Stomach (tissue), 9 donors: ENCODE data around the gene PAPLN. TPM values are rescaled to one million over a fixed set of nuclear protein-coding genes. Genes with fewer than 3 reads are reported as not detected.

Experiments
- DNase-seq, 2 donors: peaks; one replicate each; pipeline versions ENCODE4 v3.0.0 to v3.0.0-alpha.2; 2013 to 2019
- H3K27ac ChIP-seq, 5 donors: fragments of 200-600 bp in 4 of 5; sonication (generic) in 4 of 5; one replicate each; pipeline ENCODE4 v1.5.1; 2013 to 2019; ENCODE audit warnings: mild to moderate bottlenecking in 1 of 5, moderate library complexity in 1 of 5
- H3K27me3 ChIP-seq, 3 donors: fragments of 200-600 bp; sonication (generic); one replicate each; pipeline ENCODE4 v1.5.1; 2017 to 2019; ENCODE audit warnings: mixed run types in 1 of 3
- H3K36me3 ChIP-seq, 4 donors: fragments of 200-600 bp; sonication (generic); 1 replicate in 3 of 4; 2 replicates in 1 of 4; pipeline ENCODE4 v1.5.1; 2016 to 2019
- H3K4me1 ChIP-seq, 4 donors: fragments of 200-600 bp; sonication (generic); one replicate each; pipeline ENCODE4 v1.5.1; 2016 to 2019
- H3K4me3 ChIP-seq, 4 donors: fragments of 200-600 bp; sonication (generic) in 3 of 4; one replicate each; pipeline ENCODE4 v1.5.1; 2016 to 2019; ENCODE audit warnings: mild to moderate bottlenecking in 1 of 4
- H3K9me3 ChIP-seq, 4 donors: fragments of 200-600 bp; sonication (generic); one replicate each; pipeline ENCODE4 v1.5.1; 2016 to 2019
- CTCF ChIP-seq, 7 experiments: fragments of 450-650 bp in 4 of 7; fragments of 200-600 bp in 3 of 7; sonication (generic) in 3 of 7; IDR thresholded peaks; one replicate each; pipeline ENCODE4 v1.5.1; 2016 to 2019; ENCODE audit warnings: antibody characterized with exemption in 7 of 7, control low read depth in 2 of 7, mild to moderate bottlenecking in 1 of 7
- EP300 ChIP-seq: sonication (generic); formaldehyde crosslinking; IDR thresholded peaks from one replicate; pipeline ENCODE4 v1.6.1; 2017; ENCODE audit warnings: antibody characterized with exemption
- POLR2A ChIP-seq, 4 donors: fragments of 450-650 bp; IDR thresholded peaks; one replicate each; pipeline ENCODE4 v1.6.1; 2016; ENCODE audit warnings: antibody characterized with exemption in 4 of 4, control low read depth in 2 of 4, mild to moderate bottlenecking in 1 of 4, moderate library complexity in 1 of 4
- POLR2AphosphoS5 ChIP-seq, 3 donors: sonication (generic); formaldehyde crosslinking; IDR thresholded peaks; one replicate each; pipeline ENCODE4 v1.6.1; 2016; ENCODE audit warnings: antibody characterized with exemption in 3 of 3
- WGBS, 5 donors: extraction: QIAGEN DNeasy Blood & Tissue Kit in 3 of 5; methylation state at CpG; one replicate each; pipeline versions ENCODE4 v1.1.5 to v1.1.7; 2013 to 2018; 5-methylcytosine and 5-hydroxymethylcytosine counted together
- intact Hi-C: fragments of 100-400 bp; cut with DNase I; formaldehyde crosslinking; loops from one replicate; pipeline ENCODE4 v1.15.1; 2023; ENCODE audit warnings: low total_unique reads
- polyA plus RNA-seq, 3 donors: library from polyadenylated mRNA; stranded (reverse); fragments of 200-250 nt; gene quantifications; one replicate each; pipeline ENCODE4 v1.2.3, GENCODE V29; 2013
- total RNA-seq, 5 donors: library from RNA; depleted of rRNA; stranded (reverse); fragments of >200 nt; gene quantifications; one replicate each; pipeline versions ENCODE4 v1.1.0 to v1.2.3, GENCODE V29; 2014 to 2016
- donor health status: healthy with polysubstance abuse.
- donor health status: Bipolar disorder and iron deficiency.
- donor health status: healthy.

PAPLN gene
- total and polyA plus RNA-seq, 8 donors: 1.1 to 53.1 (median 8.0) TPM

- 96 to 100% (median 100%) methylated on average over 1 of the region's 1 CpG for WGBS, 5 donors
- intact Hi-C loops: no loop called here
- DNase-seq: no peak
- Histone ChIP-seq H3K4me1 (peaks cover 0 to 6% (median 2%) of the 10 kb centered on the region in 4 donors), H3K9me3 (no peaks in the 10 kb centered on the region), H3K27ac (no peak overlapping the region), H3K36me3 (peaks cover 31 to 98% (median 90%) of the 10 kb centered on the region in 4 donors), H3K4me3 (no peak overlapping the region), H3K27me3 (no peaks in the 10 kb centered on the region)
- TF ChIP-seq POLR2A (IDR thresholded peaks at IDR 0.05) (no peak), POLR2AphosphoS5 (IDR thresholded peaks at IDR 0.05) (no peak), CTCF (IDR thresholded peaks at IDR 0.05) (no peak), EP300 (no peak)
Observed at GRCh38 chr14:73217411-73217810, 19.9 kb upstream of the PAPLN start.

- H3K4me1 ChIP-seq: peaks cover 0 to 17% (median 6%) of the 10 kb centered on the region in 4 donors
- TF ChIP-seq POLR2AphosphoS5 (IDR thresholded peaks at IDR 0.05) (no peak), EP300 (no peak), CTCF (IDR thresholded peaks at IDR 0.05) (no peak), POLR2A (IDR thresholded peaks at IDR 0.05) (no peak)
- WGBS, 5 donors: 80 to 98% (median 94%) methylated on average over 4 of the region's 4 CpGs
- intact Hi-C loops: no loop called here
- H3K27me3 ChIP-seq: no peaks in the 10 kb centered on the region
- H3K27ac ChIP-seq: no peak overlapping the region
- H3K9me3 ChIP-seq: no peaks in the 10 kb centered on the region
- H3K36me3 ChIP-seq: peaks cover 31 to 94% (median 76%) of the 10 kb centered on the region in 4 donors
- no peak for DNase-seq
- no peak overlapping the region for H3K4me3 ChIP-seq
Observed at GRCh38 chr14:73220061-73220460, 17.2 kb upstream of the PAPLN start.

- 86 to 95% (median 90%) methylated on average over 5 of the region's 5 CpGs for WGBS, 5 donors
- H3K4me1 ChIP-seq: peaks cover 0 to 17% (median 6%) of the 10 kb centered on the region in 4 donors
- no peaks in the 10 kb centered on the region for H3K27me3 ChIP-seq
- H3K9me3 ChIP-seq: no peaks in the 10 kb centered on the region
- H3K27ac ChIP-seq: no peak overlapping the region
- H3K36me3 ChIP-seq: peaks cover 31 to 94% (median 74%) of the 10 kb centered on the region in 4 donors
- TF ChIP-seq EP300 (no peak), POLR2AphosphoS5 (IDR thresholded peaks at IDR 0.05) (no peak)
- no peak overlapping the region for H3K4me3 ChIP-seq
- intact Hi-C loops: no loop called here
- no peak for DNase-seq
Observed at GRCh38 chr14:73220634-73221033, 16.7 kb upstream of the PAPLN start.

GRCh38 chr14:73221945-73222344, 15.4 kb upstream of the PAPLN start:
- intact Hi-C loops: no loop called here
- no peak for TF ChIP-seq POLR2AphosphoS5 (IDR thresholded peaks at IDR 0.05)
- no peak for TF ChIP-seq EP300
- TF ChIP-seq CTCF (IDR thresholded peaks at IDR 0.05): no peak
- no peak for TF ChIP-seq POLR2A (IDR thresholded peaks at IDR 0.05)

GRCh38 chr14:73223049-73223448, 14.3 kb upstream of the PAPLN start:
- TF ChIP-seq EP300 (no peak), POLR2A (IDR thresholded peaks at IDR 0.05) (no peak), CTCF (IDR thresholded peaks at IDR 0.05) (no peak), POLR2AphosphoS5 (IDR thresholded peaks at IDR 0.05) (peak in 1 of 3 donors; percentile 32)
- intact Hi-C loops: no loop called here
- WGBS, 5 donors: 48 to 72% (median 65%) methylated on average over 5 of the region's 5 CpGs
- Histone ChIP-seq H3K36me3 (peaks cover 20 to 78% (median 58%) of the 10 kb centered on the region in 4 donors), H3K4me3 (no peak overlapping the region), H3K9me3 (no peaks in the 10 kb centered on the region), H3K4me1 (peaks cover 2 to 23% (median 12%) of the 10 kb centered on the region in 4 donors), H3K27ac (peak overlapping the region in 4 of 5 donors; percentile 29 to 71 (median 43)), H3K27me3 (no peaks in the 10 kb centered on the region)
- DNase-seq: peak in 1 of 2 donors; percentile 38

More at GRCh38 chr14:73221945-73222344, 15.4 kb upstream of the PAPLN start:
- H3K36me3 ChIP-seq: peaks cover 30 to 85% (median 65%) of the 10 kb centered on the region in 4 donors
- H3K4me1 ChIP-seq: peaks cover 0 to 17% (median 6%) of the 10 kb centered on the region in 4 donors
- H3K27me3 ChIP-seq: no peaks in the 10 kb centered on the region
- no peaks in the 10 kb centered on the region for H3K9me3 ChIP-seq
- peak overlapping the region in 1 of 5 donors; percentile 71 for H3K27ac ChIP-seq
- 69 to 82% (median 72%) methylated on average over 2 of the region's 2 CpGs for WGBS, 5 donors
- DNase-seq: no peak
- no peak overlapping the region for H3K4me3 ChIP-seq
